GM12874 (cell line): Measurements from ENCODE around the gene TGM5.

Source experiments
- CTCF ChIP-seq: IDR thresholded peaks from 2 replicates; pipeline ENCODE4 v1.5.1; 2011; ENCODE audit warnings: low read depth, mild to moderate bottlenecking, control low read depth, low read length, moderate library complexity; ENCODE audit not compliant: insufficient read depth

Gene TGM5

GRCh38 chr15:43250785-43251184, 15.9 kb downstream of the TGM5 start:
- TF ChIP-seq CTCF = no peak

GRCh38 chr15:43249699-43250203, 17.0 kb downstream of the TGM5 start:
- no peak for TF ChIP-seq CTCF

- TF ChIP-seq CTCF = no peak
Observed at GRCh38 chr15:43249236-43249635, 17.5 kb downstream of the TGM5 start.

- no peak for TF ChIP-seq CTCF
Observed at GRCh38 chr15:43246261-43246774, 20.4 kb downstream of the TGM5 start.

GRCh38 chr15:43244092-43244491, 22.6 kb downstream of the TGM5 start:
- TF ChIP-seq CTCF = no peak

- TF ChIP-seq CTCF = no peak
Observed at GRCh38 chr15:43243020-43243645, 23.6 kb downstream of the TGM5 start.

GRCh38 chr15:43242616-43243015, 24.1 kb downstream of the TGM5 start:
- no peak for TF ChIP-seq CTCF
